Endothelial cell (in vitro differentiated cells): ENCODE measurements around the gene EML5. TPM values are rescaled to one million over a fixed set of nuclear protein-coding genes. Genes with fewer than 3 reads are reported as not detected.

ENCODE experiments used
- DNase-seq: peaks from one replicate; pipeline ENCODE4 v3.0.0; 2021; ENCODE audit warnings: low spot score
- H3K27ac Mint-ChIP-seq: one replicate; pipeline ENCODE4 v1.8.0; 2021; ENCODE audit warnings: mixed read lengths, inconsistent platforms; ENCODE audit not compliant: unreplicated experiment
- H3K27me3 Mint-ChIP-seq: one replicate; pipeline ENCODE4 v1.8.0; 2021; ENCODE audit warnings: mild to moderate bottlenecking, moderate library complexity, mixed read lengths, inconsistent platforms; ENCODE audit not compliant: unreplicated experiment
- H3K36me3 Mint-ChIP-seq: one replicate; pipeline ENCODE4 v1.8.0; 2021; ENCODE audit warnings: mild to moderate bottlenecking, low read depth, mixed read lengths, inconsistent platforms; ENCODE audit not compliant: unreplicated experiment
- H3K4me1 Mint-ChIP-seq: one replicate; pipeline ENCODE4 v1.8.0; 2021; ENCODE audit warnings: mild to moderate bottlenecking, mixed read lengths, inconsistent platforms; ENCODE audit not compliant: unreplicated experiment
- H3K4me3 Mint-ChIP-seq: one replicate; pipeline ENCODE4 v1.8.0; 2021; ENCODE audit warnings: mild to moderate bottlenecking, mixed read lengths, inconsistent platforms; ENCODE audit not compliant: unreplicated experiment
- H3K9me3 Mint-ChIP-seq: one replicate; pipeline ENCODE4 v1.8.0; 2021; ENCODE audit warnings: mixed read lengths, inconsistent platforms; ENCODE audit not compliant: unreplicated experiment
- total RNA-seq: library from RNA; stranded (reverse); fragmentation: NEBNext Ultra II Directional; extraction: Animal tissue kit (Norgen Biotek cat#: 25700); gene quantifications from one replicate; pipeline ENCODE4 v1.2.1, GENCODE V29; 2021; ENCODE audit not compliant: unreplicated experiment
- TF ChIP-seq, protein P1 (sequence below): fragments of 200-600 bp; sonication (generic); IDR thresholded peaks from one replicate; pipeline ENCODE4 v1.5.0; 2021; ENCODE audit warnings: antibody characterized with exemption; ENCODE audit not compliant: unreplicated experiment

The EML5 gene
- total RNA-seq, 1 donor from 2014 or later, result 0.13 TPM

DNA sequence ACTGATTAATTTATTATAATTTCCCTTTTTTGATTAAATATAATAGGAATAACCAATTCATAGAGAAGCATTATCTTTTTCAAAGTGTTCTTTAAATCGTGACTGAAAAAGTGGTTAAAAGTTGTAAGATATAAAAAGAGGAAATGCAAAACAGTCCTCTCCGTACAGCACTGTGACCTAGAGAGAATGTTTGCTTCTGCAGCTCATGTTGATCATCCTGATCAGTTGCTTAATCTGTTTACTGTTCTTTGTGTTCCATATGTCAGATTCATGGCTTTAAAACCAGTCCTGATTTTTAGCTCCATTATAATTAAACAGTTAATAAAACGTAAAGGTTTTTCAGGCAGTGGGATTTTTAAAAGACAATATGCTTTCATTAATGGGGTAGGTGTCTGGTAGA, 36.4 kb upstream of the EML5 start:
- peaks cover 6% of the 10 kb centered on the region for H3K36me3 Mint-ChIP-seq
- TF ChIP-seq, protein P1, sequence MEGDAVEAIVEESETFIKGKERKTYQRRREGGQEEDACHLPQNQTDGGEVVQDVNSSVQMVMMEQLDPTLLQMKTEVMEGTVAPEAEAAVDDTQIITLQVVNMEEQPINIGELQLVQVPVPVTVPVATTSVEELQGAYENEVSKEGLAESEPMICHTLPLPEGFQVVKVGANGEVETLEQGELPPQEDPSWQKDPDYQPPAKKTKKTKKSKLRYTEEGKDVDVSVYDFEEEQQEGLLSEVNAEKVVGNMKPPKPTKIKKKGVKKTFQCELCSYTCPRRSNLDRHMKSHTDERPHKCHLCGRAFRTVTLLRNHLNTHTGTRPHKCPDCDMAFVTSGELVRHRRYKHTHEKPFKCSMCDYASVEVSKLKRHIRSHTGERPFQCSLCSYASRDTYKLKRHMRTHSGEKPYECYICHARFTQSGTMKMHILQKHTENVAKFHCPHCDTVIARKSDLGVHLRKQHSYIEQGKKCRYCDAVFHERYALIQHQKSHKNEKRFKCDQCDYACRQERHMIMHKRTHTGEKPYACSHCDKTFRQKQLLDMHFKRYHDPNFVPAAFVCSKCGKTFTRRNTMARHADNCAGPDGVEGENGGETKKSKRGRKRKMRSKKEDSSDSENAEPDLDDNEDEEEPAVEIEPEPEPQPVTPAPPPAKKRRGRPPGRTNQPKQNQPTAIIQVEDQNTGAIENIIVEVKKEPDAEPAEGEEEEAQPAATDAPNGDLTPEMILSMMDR, result no peak
- peaks cover 17% of the 10 kb centered on the region for H3K4me1 Mint-ChIP-seq
- no peaks in the 10 kb centered on the region for H3K9me3 Mint-ChIP-seq
- H3K4me3 Mint-ChIP-seq, result no peak overlapping the region
- H3K27me3 Mint-ChIP-seq, result no peaks in the 10 kb centered on the region
- DNase-seq, result no peak
- H3K27ac Mint-ChIP-seq, result no peak overlapping the region

DNA sequence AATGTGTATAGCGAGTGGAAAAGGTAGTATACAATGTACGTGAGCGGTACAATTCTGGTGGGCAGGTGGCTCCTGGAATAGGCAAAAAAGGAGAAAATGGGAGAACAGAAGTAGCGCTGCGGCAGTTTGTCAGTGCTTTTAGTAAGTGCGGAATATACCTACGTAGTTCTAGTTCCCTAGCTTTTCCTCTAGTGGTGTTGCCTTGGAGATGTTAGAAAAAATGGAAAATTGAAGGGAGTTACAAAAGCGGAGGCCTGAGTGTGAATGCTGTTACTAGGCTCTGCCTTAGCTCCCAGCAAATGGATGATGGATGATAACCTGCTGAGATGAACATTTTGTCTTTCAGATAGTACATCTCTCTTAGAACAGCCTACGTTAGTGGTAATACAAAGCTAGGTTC, 32.8 kb upstream of the EML5 start:
- DNase-seq, result no peak
- H3K27ac Mint-ChIP-seq, result peak overlapping the region; percentile 87
- TF ChIP-seq, protein P1, result no peak

DNA sequence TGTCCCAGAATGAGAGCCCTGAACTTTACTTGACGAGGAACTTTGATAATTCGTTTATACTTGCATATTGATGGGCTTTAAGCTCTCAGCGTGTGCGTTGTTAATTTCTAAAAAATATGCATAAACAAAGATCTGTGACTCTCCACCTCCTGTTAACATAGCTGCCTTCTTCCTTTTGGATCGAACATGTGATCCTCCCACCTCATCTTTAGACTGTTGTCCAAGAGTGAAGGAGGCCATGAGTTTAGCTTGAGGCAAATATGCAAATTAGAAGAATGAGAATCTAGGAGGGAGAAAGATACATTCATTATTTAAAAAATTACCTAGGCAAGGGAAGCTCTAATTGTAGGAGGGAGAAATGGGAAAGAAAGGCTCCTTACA, 32.3 kb upstream of the EML5 start:
- H3K4me3 Mint-ChIP-seq, result peak overlapping the region; percentile 91
- no peaks in the 10 kb centered on the region for H3K9me3 Mint-ChIP-seq
- H3K36me3 Mint-ChIP-seq, result no peaks in the 10 kb centered on the region
- no peak for DNase-seq
- H3K4me1 Mint-ChIP-seq, result peaks cover 18% of the 10 kb centered on the region
- H3K27me3 Mint-ChIP-seq, result peaks cover 3% of the 10 kb centered on the region
- peak overlapping the region; percentile 87 for H3K27ac Mint-ChIP-seq
- TF ChIP-seq, protein P1, result no peak

More for the DNA sequence above, 32.8 kb upstream of the EML5 start:
- H3K9me3 Mint-ChIP-seq, result no peaks in the 10 kb centered on the region
- peaks cover 20% of the 10 kb centered on the region for H3K4me1 Mint-ChIP-seq
- H3K27me3 Mint-ChIP-seq, result peaks cover 3% of the 10 kb centered on the region
- H3K36me3 Mint-ChIP-seq, result no peaks in the 10 kb centered on the region
- H3K4me3 Mint-ChIP-seq, result peak overlapping the region; percentile 91

DNA sequence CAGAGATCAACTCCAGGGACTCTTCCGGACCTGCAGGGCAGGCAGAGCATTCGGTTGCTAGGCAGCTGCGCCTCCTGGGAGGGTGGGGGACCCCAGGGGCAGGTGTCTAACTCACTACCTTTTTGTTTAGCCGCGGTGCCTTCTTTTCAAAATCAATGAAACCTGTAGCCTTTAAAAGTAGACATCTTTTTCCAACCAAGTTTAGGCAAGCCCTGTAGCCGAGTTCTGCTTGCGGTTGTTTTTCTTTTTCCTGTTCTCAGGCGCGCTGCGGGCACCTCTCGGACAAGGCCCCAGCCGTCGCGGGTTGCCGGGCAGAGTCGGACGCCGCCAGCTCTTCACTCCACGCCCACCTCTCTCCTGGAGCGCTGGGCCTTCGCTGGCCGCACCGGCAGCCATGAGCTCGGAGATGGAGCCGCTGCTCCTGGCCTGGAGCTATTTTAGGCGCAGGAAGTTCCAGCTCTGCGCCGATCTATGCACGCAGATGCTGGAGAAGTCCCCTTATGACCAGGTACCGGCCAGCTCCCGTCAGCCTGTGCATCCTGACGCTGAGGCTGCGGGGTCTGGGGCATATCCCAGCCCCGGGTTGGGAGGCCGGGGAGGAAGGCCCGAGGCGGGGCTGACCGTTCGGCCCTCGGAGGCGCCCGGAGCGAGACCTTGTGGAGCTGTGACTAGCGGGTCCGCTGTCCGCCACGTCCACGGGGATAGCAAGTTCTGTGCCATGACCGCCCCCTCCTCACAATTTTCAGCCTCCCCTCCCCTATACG, 31.7 kb upstream of the EML5 start, which contains the start of gene TTC8:
TTC8 (plus strand) TSS at position 338 of the 764 bp plus-strand sequence; CDS start at position 395, 57 bp downstream.
- H3K4me1 Mint-ChIP-seq, result peaks cover 14% of the 10 kb centered on the region
- peaks cover 3% of the 10 kb centered on the region for H3K27me3 Mint-ChIP-seq
- H3K36me3 Mint-ChIP-seq, result no peaks in the 10 kb centered on the region
- peak within 1 kb of the TSS; percentile 99 for H3K27ac Mint-ChIP-seq
- DNase-seq, result peak; percentile 87
- H3K9me3 Mint-ChIP-seq, result no peaks in the 10 kb centered on the region
- peak within 1 kb of the TSS; percentile 98 for H3K4me3 Mint-ChIP-seq
- TF ChIP-seq, protein P1, result no peak

DNA sequence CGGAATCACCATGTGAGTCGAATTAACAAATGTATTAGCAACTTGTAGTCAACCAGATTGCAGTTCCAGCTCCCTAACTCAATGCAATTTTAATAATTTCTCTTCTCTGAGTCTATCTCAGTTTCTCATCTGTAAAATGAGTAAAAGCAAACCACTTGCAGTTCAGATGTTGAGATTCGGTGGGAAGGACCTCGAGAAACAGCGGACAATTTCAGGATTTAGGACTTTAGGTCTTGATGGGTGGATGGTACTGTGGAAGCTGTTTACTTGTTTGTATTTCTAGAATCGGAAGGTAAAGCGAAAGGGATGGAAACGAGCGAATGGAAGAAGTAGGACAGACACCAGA, 31.2 kb upstream of the EML5 start:
- Mint-ChIP-seq H3K4me1 (peaks cover 17% of the 10 kb centered on the region), H3K27me3 (peaks cover 3% of the 10 kb centered on the region), H3K36me3 (no peaks in the 10 kb centered on the region), H3K27ac (peak overlapping the region; percentile 99), H3K4me3 (peak overlapping the region; percentile 98), H3K9me3 (no peaks in the 10 kb centered on the region)
- no peak for DNase-seq
- TF ChIP-seq, protein P1, result no peak
